SH-SY5Y (cell line): ENCODE measurements around the gene TSEN2.
A peak's percentile ranks its signal among the peaks of the same experiment; 100 is the strongest.

Experiments
- GATA2 ChIP-seq: IDR thresholded peaks from 2 replicates; pipeline ENCODE4 v1.6.1; 2011; ENCODE audit warnings: mild to moderate bottlenecking, low read depth, low read length
- GATA3 ChIP-seq: IDR thresholded peaks from 2 replicates; pipeline ENCODE4 v1.6.1; 2011; ENCODE audit warnings: low read depth, mild to moderate bottlenecking, low read length, moderate library complexity

Gene TSEN2

DNA sequence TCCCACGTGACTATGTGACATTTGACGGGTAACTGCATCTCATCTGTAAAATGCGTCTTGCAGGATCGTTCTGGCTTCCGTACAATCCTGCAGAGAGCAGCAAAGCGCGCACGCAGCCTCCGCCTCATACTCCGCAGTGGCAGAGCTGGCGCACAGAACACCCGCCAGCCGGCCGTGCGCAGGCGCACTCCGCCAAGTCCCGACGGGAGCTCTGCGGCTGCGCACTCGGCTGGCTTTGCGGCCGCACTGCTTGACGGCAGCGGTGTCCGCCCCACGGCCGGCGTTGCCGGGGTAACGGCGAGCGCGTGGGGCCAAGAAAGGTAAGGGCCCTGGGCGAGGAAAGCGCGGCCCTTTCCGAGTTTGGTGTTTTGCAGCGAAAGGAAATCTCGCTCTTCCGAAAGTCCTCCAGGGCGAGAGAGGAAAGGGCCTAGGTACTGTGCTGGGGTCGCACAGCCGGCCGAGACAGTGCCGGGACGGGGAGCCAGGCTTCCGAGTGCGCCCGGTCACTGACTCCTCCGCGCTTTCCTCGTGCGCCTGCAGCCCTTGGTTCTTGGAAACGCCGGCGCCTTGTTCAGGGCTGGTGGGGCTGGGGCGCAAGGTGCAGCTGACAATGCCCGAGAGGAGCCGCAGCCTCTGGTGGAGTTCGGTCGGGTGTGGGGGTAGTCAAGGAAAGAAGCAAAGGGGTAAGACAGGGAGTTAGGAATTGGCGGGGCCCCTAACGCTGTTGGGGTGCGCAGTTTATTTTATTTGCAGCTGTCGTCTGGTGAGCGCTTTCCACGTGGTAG, at the start of gene TSEN2:
Gene TSEN2, plus strand, starts transcription at position 283 of the 785 bp plus-strand sequence. CDS start 5,321 bp downstream, outside the sequence.
- TF ChIP-seq GATA2 = no peak
- no peak for TF ChIP-seq GATA3

DNA sequence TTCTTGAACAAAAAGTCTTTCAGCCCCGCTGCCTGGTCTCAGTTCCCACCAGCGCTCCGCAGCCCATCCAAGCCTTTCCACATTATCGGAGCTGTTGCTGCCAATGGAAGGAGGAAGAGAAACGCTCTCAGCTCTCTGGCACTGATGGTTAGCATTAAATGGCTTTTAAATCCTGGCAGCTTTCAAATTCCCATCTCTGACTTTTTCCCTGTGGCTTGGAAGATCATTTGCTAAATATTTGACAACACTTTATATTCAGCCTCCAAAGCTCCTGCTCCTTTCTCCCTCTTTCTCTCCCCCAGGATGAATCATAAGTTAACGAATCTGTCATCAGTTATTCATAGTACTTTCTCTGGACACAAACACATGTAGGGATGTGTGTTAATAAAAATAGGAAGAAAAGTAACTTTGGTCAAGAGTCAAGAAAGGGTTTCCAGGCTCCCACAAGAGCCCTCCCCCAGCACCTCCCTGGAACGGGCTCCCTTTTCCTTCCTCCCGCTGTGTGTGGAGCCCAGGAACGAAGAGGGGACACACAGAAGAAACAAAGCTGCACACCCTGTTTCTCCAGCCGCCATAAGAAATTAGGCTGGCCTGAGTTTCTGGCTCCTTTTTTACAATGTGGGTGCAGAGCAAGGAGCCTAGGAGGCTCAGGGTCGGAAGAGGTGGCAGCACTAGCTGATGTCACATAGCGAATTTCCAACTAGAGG, 47.6 kb upstream of the TSEN2 start:
- no peak for TF ChIP-seq GATA3
- no peak for TF ChIP-seq GATA2

GRCh38 chr3:12437221-12437605, 47.1 kb upstream of the TSEN2 start:
- no peak for TF ChIP-seq GATA2
- TF ChIP-seq GATA3 = no peak

- TF ChIP-seq GATA3 = no peak
Measured at GRCh38 chr3:12437861-12438260, 46.4 kb upstream of the TSEN2 start.

GRCh38 chr3:12438318-12438717, 46.0 kb upstream of the TSEN2 start:
- TF ChIP-seq GATA3 (no peak), GATA2 (no peak)

DNA sequence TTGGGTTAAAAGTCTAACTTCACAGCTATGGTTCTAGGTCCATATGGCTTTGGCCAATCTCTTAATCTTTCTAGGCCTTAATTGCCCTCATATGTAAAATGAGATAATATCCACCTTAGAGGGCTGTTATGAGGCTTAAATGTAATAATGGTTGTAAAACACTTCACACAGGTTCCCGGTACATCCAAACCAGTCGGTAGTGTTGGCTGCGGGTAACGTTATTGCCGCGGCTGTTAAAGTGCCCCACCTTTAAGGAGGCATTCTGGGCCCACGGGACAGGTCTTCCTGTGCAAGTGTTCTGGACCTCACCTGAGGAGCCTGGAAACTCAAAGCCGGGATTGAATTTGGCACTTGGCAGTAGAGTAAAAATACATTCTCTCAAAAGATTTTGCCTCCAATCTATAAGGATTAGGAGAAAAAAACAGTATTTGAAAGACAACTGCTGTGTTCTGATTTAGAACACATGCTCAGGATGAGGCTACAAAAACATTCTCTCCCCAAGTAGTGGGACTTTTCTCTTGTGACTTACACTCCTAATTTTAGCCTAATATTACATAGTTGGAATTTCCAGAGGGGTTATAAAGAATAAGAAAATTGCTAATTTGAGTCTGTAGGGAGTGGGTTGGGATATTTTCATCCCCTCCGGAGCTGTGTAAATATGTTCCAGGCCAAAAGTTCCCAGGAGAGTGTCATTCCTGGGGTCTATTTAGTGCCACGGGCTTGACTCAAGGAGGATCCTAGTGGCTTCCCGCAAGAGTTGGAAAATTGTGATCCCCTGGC, 44.9 kb upstream of the TSEN2 start:
- TF ChIP-seq GATA3 = no peak
- TF ChIP-seq GATA2 = no peak

- no peak for TF ChIP-seq GATA3
- TF ChIP-seq GATA2 = no peak
Measured at GRCh38 chr3:12440927-12441714, 43.2 kb upstream of the TSEN2 start.

DNA sequence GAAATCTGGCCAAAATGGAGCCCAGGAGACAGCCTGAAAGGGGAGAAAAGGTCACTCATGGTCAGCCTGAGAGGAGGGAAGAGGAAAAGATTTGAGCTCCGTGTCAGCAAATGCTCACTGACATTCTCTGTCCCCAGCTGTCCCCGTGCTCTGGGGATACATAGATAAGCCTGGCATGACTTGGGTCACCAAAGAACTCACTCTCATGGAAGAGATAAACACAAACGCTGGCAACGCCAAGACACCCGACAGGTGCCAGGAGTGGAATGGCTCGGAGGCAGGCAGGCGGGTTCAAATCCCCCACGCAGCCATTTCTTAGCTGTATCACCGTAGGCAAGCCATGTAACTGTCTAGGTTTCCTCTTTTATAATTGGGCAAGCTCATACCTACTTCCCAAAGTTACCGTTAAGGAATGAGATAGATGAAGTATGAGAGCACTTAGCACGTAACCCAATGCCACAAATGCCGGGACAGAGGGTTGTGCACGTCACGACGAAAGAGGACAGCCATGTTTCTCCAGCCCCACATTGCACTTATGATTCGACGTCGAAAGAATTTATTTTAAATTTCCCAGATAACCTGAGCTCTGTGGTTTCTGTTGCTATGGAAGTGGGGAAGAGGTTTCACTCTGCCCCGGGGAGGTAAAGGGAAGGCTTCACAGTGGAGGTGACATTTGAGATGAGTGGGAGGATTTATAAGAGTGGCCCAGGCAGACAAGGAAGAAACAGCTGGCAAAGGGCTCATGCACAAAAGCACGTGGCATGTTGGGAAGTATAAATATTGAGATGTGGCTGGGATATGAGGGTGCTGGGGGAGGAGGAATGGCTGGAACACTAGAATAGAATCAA, 41.4 kb upstream of the TSEN2 start:
- no peak for TF ChIP-seq GATA3
- no peak for TF ChIP-seq GATA2

DNA sequence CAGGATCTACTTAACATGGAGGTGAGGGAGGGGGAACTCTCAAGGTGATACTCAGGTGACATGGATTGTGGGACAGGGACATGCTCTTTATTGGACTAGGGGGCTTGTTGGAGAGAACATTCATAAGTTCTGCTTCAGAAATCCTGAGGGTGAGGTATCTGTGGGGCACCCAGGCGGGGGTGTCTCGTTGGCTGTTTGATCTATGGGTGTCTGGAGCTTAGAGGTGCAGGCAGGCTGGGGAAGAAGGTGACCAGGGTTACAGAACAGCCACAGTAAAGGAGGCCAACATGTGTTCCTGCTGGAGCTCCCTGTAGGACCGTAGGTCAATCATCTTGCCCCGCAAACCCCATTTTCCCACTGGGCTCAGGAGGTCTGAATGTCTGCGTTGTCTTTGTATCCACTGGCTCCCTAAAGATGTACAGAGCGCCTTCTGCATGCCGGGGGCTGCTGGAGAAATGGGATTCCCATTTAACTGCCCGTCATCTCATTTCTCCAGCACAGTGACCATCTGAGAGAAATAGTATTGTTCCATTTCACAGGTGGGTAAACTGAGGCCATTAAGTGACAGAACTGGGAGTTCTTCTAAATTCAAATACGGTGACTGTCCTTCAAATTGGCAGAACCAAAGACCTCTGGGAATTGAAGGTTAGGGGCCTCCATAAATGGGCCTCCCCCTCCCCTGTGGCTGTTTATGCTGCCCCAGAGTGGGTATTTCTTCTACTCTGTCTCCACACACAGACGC, 40.3 kb upstream of the TSEN2 start:
- TF ChIP-seq GATA3 (no peak), GATA2 (no peak)

- TF ChIP-seq GATA2 (peak; percentile 82), GATA3 (peak; percentile 20; the same call in 1 of the 2 replicates)
Measured at GRCh38 chr3:12444582-12445471, 39.5 kb upstream of the TSEN2 start.

DNA sequence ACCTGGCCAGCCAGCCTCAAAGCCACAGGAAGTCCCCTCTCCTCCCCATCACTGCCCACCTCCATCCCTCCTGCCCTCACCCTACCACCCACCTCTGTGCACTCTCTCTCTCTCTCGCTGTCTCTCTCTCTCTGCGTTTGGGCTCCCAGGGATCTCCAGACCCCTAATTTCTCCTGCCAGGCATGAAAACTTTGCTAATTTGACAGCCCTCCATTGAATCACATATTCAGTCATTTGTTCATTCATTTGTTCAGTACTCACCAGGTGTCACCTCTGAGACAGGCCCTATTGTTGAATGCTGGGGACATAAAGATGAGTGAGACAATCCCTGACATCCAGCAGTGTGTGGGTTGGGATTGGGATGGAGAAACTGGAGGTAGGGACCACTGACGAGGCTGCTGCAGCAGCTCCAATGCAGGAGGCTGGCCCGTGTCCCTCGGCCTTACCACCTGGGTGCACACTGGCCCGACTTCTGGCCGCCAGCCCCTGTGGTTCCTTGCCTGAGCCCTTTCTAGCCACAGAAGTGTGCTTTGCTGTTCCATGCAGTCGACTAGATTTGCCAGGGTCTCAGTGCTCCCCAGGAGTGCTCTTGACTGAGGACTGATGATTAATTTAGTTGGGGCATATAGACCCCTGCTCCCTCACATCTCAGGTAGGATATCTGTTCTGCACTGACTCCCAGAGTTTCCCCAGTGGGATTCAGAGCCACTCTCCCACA, 38.6 kb upstream of the TSEN2 start:
- no peak for TF ChIP-seq GATA3
- no peak for TF ChIP-seq GATA2
